Left lung (tissue), 10 donors: ENCODE data around the gene KCNAB1. TPM values are rescaled to one million over a fixed set of nuclear protein-coding genes. Genes with fewer than 3 reads are reported as not detected.
"Not testable (repeated sequence)": the region's sequence is repeated elsewhere in the genome, so short reads cannot be mapped to it uniquely, and the experiment has no call there.

Source experiments
- ATAC-seq: fragments of 200-7000 bp; cut with Tn5 transposase; one replicate; pipeline ENCODE4 v1.9.1; 2020; ENCODE audit warnings: moderate library complexity
- DNase-seq, 4 donors: peaks; one replicate each; pipeline ENCODE4 v3.0.0-alpha.2; 2013 to 2020
- H3K27ac ChIP-seq, 2 donors: fragments of 200-600 bp; sonication (generic) in 1 of 2; one replicate each; pipeline versions ENCODE4 v1.5.0 to v1.8.0; 2020 to 2021
- H3K27me3 ChIP-seq, 2 donors: fragments of 200-600 bp; sonication (generic) in 1 of 2; one replicate each; pipeline versions ENCODE4 v1.5.0 to v1.8.0; 2020 to 2021
- H3K36me3 ChIP-seq, 2 donors: fragments of 200-600 bp; sonication (generic) in 1 of 2; one replicate each; pipeline versions ENCODE4 v1.5.0 to v1.8.0; 2020 to 2021
- H3K4me1 ChIP-seq, 2 donors: fragments of 200-600 bp; one replicate each; pipeline ENCODE4 v1.8.0; 2021
- H3K4me3 ChIP-seq, 2 donors: fragments of 200-600 bp; sonication (generic) in 1 of 2; one replicate each; pipeline versions ENCODE4 v1.5.0 to v1.8.0; 2020 to 2021; ENCODE audit warnings: mild to moderate bottlenecking in 1 of 2
- H3K9me3 ChIP-seq, 2 donors: fragments of 200-600 bp; sonication (generic) in 1 of 2; one replicate each; pipeline versions ENCODE4 v1.5.0 to v1.8.0; 2020 to 2021
- intact Hi-C, 2 donors: fragments of 100-400 bp; cut with DNase I; formaldehyde crosslinking; loops; one replicate each; pipeline versions ENCODE4 v1.11.2 to v1.14.2; 2022
- polyA plus RNA-seq, 6 donors: library from polyadenylated mRNA; unstranded; fragments of 120-200 nt; gene quantifications; one replicate each; pipeline ENCODE4 v1.2.1, GENCODE V29; 2013; ENCODE audit not compliant: insufficient read length in 6 of 6
- total RNA-seq, 2 donors: library from RNA; stranded (reverse); fragmentation: NEBNext Ultra II Directional; extraction: Animal tissue kit (Norgen Biotek cat#: 25700); gene quantifications; one replicate each; pipeline ENCODE4 v1.2.1, GENCODE V29; 2021
- TF ChIP-seq, protein P1 (sequence below), 2 donors: fragments of 200-600 bp; sonication (generic) in 1 of 2; IDR thresholded peaks; one replicate each; pipeline versions ENCODE4 v1.5.0 to v1.8.0; 2021; ENCODE audit warnings: antibody characterized with exemption in 2 of 2
- donor health status: DM: no; HTN: yes; CAD: no.
- donor health status: DM: no; HTN: no; CAD: no.

Gene KCNAB1
- total and polyA plus RNA-seq, 8 donors, result 0.58 to 1.7 (median 1.5) TPM

DNA sequence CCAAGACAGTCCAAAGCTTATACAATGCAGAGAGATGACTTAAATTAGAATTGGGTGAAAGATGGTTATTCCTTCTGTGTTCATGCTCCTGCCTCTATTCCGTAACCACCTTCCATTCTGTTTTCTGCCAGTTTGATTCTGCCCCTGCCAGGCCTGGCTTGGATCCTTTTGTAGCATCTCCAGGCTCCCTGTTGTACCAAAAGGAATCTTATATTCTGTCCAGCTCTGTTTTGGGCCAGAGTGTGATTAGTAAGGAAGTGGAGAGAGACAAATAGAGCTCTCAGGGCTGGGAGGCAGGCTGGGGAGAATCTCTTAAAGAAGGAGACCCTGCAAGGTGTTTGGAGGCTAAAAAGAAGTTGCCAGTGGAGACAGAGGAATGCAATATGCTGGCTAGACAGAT, 63.8 kb downstream of the KCNAB1 start:
- Histone ChIP-seq H3K27me3 (no peaks in the 10 kb centered on the region), H3K27ac (no peak overlapping the region), H3K4me3 (no peak overlapping the region), H3K4me1 (no peaks in the 10 kb centered on the region), H3K9me3 (no peaks in the 10 kb centered on the region), H3K36me3 (no peaks in the 10 kb centered on the region)
- no peak for ATAC-seq
- TF ChIP-seq, protein P1, sequence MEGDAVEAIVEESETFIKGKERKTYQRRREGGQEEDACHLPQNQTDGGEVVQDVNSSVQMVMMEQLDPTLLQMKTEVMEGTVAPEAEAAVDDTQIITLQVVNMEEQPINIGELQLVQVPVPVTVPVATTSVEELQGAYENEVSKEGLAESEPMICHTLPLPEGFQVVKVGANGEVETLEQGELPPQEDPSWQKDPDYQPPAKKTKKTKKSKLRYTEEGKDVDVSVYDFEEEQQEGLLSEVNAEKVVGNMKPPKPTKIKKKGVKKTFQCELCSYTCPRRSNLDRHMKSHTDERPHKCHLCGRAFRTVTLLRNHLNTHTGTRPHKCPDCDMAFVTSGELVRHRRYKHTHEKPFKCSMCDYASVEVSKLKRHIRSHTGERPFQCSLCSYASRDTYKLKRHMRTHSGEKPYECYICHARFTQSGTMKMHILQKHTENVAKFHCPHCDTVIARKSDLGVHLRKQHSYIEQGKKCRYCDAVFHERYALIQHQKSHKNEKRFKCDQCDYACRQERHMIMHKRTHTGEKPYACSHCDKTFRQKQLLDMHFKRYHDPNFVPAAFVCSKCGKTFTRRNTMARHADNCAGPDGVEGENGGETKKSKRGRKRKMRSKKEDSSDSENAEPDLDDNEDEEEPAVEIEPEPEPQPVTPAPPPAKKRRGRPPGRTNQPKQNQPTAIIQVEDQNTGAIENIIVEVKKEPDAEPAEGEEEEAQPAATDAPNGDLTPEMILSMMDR (IDR thresholded peaks at IDR 0.05), result no peak
- DNase-seq, result no peak
- intact Hi-C loops, result no loop called here

- DNase-seq, result no peak
- Histone ChIP-seq H3K27ac (no peak overlapping the region), H3K9me3 (no peaks in the 10 kb centered on the region), H3K4me1 (no peaks in the 10 kb centered on the region), H3K27me3 (no peaks in the 10 kb centered on the region), H3K36me3 (no peaks in the 10 kb centered on the region), H3K4me3 (no peak overlapping the region)
- TF ChIP-seq, protein P1 (IDR thresholded peaks at IDR 0.05), result no peak
- ATAC-seq, result no peak
- intact Hi-C loops, result no loop called here
Measured at GRCh38 chr3:156187146-156187769, 66.9 kb downstream of the KCNAB1 start.

DNA sequence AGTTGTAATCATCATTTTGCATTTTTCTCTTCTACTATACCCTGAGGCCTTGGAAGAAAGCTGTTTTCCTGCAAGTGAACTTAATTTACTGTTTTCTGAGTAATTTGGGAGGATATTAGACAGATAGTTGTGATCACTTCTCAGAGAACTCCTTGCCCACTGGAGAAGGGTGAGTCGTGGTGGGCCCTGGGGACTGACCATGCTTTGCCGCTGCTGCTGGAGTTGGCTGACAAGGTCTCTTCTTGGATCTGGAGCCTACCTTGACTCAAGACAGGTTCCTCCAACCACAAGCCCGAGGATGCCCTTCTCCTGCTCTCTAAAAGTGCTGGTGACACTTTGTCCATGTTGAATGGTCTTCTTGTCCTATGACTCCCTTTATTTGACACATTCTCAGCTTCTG, 68.4 kb downstream of the KCNAB1 start:
- no peaks in the 10 kb centered on the region for H3K36me3 ChIP-seq
- no peak overlapping the region for H3K4me3 ChIP-seq
- TF ChIP-seq, protein P1 (IDR thresholded peaks at IDR 0.05), result no peak
- no peaks in the 10 kb centered on the region for H3K9me3 ChIP-seq
- no peaks in the 10 kb centered on the region for H3K4me1 ChIP-seq
- intact Hi-C loops, result no loop called here
- H3K27ac ChIP-seq, result no peak overlapping the region
- H3K27me3 ChIP-seq, result no peaks in the 10 kb centered on the region
- ATAC-seq (no peak), DNase-seq (no peak)

- TF ChIP-seq, protein P1 (IDR thresholded peaks at IDR 0.05), result no peak
- intact Hi-C loops, result no loop called here
- no peak for ATAC-seq
Measured at GRCh38 chr3:156189927-156190326, 69.5 kb downstream of the KCNAB1 start.

DNA sequence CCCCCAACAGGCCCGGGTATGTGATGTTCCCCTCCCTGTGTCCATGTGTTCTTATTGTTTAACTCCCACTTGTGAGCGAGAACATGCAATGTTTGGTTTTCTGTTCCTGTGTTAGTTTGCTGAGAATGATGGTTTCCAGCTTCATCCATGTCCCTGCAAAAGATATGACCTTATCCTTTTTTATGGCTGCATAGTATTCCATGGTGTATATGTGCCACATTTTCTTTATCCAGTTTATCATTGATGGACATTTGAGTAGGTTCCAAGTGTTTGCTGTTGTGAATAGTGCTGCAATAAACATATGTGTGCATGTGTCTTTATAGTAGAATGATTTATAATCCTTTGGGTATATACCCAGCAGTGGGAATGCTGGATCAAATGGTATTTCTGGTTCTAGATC, 74.6 kb downstream of the KCNAB1 start:
- H3K4me1 ChIP-seq, H3K27me3 ChIP-seq, intact Hi-C loops, H3K27ac ChIP-seq, H3K36me3 ChIP-seq, ATAC-seq, H3K4me3 ChIP-seq, H3K9me3 ChIP-seq, DNase-seq: not testable (repeated sequence)

More at GRCh38 chr3:156189927-156190326, 69.5 kb downstream of the KCNAB1 start:
- no peaks in the 10 kb centered on the region for H3K36me3 ChIP-seq
- DNase-seq, result no peak
- no peaks in the 10 kb centered on the region for H3K4me1 ChIP-seq
- no peaks in the 10 kb centered on the region for H3K9me3 ChIP-seq
- H3K27me3 ChIP-seq, result no peaks in the 10 kb centered on the region
- H3K4me3 ChIP-seq, result no peak overlapping the region
- H3K27ac ChIP-seq, result no peak overlapping the region

- H3K9me3 ChIP-seq, H3K4me1 ChIP-seq, ATAC-seq, H3K27ac ChIP-seq, intact Hi-C loops, H3K4me3 ChIP-seq, H3K36me3 ChIP-seq, H3K27me3 ChIP-seq, DNase-seq: not testable (repeated sequence)
Measured at GRCh38 chr3:156197152-156197551, 76.8 kb downstream of the KCNAB1 start.
